Esophagus mucosa (tissue), 1 donor: ENCODE results near the gene BCAR3. TPM values are rescaled to one million over a fixed set of nuclear protein-coding genes. Genes with fewer than 3 reads are reported as not detected.
"Not testable (repeated sequence)": the region's sequence is repeated elsewhere in the genome, so short reads cannot be mapped to it uniquely, and the experiment has no call there.

Experiments
- ATAC-seq: fragments of 200-7000 bp; cut with Tn5 transposase; one replicate; pipeline ENCODE4 v1.9.1; 2020
- total RNA-seq: library from RNA; stranded (reverse); gene quantifications from one replicate; pipeline ENCODE4 v1.2.4, GENCODE V29; 2023
- donor health status: DM: yes; HTN: yes; CAD: no.

Gene BCAR3
- total RNA-seq, 1 donor from 2014 or later, result 5.7 TPM

DNA sequence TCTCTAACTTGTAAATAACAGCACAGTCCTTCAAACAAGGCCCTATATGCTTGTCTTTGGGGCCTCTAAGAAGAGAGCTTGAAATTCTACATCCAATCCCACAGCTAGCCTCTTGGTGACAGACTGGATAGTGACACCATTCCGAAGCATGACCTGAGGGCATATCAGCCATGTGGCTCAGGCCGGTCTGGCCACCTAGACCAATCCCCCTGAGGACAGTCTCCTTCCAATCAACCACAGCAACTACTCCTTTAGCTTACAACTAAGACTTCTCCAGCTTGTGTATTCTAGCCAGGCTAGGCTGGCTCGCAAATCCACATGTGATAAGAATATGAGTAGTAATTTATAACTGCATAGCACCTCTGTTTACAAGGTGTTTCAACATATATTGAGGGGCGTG lies 14.0 kb downstream of the BCAR3 start:
- no peak for ATAC-seq

DNA sequence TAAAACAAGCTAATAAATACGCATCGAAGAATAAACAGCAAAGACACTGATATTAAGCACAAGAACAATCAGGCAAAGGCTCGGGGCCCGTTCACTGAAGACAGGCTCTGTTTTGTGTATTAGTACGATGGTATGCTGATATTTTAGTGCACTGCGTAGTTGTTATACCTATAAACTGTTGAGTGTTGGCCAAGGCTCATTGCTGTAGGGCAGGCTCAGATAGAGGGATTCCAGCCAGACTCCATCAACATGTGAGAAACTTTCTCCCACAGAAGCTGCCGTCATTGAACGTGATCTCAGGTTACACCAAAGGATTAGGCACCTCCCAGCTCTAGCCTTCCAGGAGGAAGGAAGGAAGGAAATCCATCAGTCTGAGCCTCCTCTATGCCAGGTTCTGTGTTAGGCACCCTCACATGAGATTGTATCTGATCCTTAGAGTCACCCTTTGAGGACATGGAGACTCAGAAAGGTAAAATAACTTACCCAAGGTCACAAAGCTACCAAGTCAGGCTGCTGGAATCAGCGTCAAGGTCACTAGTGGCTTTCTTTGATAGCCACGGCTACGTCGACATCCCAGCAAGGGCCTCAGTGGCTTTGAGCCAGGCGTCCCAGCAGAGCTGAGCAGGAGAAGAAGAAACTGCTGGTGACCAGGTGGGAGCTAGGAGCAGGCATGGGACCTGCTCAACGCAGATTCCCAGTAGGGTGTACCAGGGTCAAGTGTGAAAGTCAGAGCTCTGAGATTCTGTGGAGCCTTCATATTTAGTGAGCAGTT lies 14.8 kb downstream of the BCAR3 start:
- peak; percentile 45 for ATAC-seq

DNA sequence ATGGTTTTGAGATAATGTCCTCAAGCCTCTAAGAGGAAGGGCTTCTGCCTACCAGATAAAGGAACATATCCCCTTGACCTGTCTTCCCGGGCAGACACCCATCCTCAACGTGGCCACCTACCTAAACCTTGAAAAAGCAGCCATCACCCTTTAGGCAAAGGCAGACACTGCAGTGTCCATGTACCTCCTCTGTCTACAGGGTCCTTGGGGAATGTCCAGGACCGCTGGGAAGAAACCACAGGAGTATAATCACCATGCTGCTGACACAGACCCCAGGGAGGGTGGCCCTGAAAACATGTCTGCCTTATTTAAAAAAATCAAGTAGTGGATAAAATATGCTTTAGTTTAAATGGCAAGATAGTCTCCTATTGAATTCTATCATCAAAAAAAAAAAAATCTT lies 16.6 kb downstream of the BCAR3 start:
- ATAC-seq, result no peak

DNA sequence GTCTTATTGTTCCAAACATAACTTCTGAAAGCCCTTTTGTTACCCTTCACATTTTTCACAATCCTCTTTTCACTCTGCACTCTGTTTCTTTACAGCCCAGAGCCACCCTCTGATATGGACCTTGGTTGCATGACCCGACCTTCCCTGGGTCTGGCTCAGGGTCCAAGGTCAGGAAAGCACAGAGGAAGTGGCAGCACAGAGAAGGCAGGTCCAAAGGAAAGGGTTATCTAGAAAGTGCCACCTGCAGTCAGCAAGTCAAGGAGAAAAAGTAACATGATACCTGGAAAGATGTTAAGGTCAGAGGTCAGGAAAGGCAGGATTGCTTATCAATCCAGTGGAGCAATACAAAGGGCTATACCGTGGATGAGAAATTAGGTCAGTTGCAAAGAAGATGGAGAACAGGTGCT lies 18.4 kb downstream of the BCAR3 start:
- no peak for ATAC-seq

DNA sequence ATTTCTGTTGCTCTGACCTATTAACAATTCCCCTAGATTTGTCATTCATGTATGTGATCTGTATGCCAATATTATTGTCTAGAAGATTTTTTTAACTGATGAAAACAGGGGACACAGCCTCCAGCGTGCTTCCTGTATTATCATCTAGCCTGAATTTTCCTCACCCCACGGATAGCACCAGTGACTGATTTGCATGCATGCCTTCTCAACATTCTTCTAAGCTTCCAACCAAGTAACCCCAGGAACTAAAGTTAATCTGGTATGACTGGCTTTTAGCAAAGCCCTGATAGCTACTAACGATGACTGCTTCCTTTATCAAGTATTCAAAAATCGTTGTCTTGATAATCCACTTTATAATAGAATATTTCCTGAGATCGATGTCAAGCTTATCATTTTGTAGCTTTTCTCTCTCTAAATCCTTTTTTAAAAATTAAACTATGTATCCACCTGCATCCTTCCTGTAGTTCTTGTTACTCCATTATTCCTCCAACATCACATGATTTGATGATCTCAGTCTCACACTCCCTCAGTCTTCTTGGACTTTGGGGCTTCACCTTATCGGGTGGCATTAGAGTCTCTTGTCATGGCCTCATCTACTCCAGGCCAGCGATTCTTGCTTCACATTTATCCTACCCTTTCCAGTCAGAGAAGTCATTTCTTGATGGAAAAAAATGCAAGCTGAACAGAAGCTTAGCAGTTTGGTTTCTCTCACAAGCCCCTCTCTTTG lies 19.0 kb downstream of the BCAR3 start:
- no peak for ATAC-seq

DNA sequence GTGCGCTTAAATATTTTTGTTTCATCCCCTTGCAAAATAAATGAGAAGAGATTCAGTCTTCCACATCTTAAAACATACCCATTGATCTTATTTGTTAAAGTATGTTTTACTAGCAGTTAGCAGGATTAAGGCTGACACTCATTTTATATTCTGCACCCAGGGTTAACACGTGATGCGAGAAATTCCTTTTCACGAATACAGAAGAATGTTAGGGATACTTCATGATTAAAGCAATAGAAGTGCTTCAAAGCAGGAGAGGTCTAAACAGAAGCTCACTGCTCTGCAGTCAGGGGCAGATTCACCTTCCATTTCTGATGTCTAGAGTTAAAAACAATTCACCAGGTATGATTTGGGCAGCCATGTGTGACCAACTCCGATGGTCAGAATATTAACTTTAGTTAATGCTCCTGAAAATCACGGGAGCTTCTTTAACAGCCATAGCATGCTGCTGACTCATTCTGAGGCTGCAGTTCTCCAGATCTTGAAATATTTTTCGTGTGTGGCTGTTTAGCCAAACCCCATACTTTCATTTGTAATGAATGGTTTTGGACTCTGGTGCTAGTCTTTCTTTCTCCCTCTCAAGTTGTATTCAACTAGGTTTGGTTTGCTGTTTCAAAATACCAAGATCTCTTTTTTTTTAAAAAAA lies 19.7 kb downstream of the BCAR3 start:
- ATAC-seq, result no peak

DNA sequence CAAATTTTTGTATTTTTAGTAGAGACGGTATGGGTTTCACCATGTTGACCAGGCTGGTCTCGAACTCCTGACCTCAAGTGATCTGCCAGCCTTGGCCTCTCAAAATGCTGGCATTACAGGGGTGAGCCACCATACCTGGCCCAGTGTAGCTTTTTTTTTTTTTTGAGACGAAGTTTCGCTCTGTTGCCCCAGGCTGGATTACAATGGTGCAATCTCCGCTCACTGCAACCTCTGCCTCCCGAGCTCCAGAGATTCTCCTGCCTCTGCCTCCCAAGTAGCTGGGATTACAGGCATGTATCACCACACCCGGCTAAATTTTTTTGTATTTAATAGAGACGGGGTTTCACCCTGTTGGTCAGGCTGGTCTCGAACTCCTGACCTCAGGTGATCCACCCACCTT lies 20.3 kb downstream of the BCAR3 start:
- ATAC-seq, result not testable (repeated sequence)

DNA sequence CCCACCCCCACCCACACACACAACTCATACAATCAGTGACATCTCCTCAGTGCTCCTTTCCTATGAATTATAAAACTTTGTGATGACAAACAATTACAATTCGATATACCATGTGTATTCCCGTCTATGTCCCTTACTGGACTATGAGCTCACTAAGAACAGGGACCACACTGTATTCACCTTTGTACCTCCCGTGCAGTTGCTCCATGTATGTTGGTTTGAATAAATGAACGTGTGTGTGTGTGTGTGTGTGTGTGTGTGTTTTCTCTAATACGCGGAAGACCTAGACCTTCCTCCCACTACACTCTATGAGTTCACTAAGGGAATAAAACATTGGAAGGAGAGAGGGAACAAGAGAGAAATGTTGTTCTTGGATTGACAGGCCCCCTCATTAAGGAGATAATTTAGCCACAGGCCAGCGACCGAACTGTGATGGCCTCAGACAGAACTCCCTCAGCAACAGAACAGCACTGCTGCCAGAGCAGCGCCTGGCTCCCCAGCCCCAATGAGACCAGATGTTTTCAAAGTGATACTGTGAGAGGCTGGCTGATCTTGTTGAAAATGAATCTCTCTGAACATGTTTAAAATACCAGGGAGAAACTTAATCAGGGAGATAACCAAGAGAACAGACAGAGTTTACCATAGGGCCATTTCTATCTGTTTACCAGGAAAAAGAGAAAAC lies 21.7 kb downstream of the BCAR3 start:
- ATAC-seq, result no peak

DNA sequence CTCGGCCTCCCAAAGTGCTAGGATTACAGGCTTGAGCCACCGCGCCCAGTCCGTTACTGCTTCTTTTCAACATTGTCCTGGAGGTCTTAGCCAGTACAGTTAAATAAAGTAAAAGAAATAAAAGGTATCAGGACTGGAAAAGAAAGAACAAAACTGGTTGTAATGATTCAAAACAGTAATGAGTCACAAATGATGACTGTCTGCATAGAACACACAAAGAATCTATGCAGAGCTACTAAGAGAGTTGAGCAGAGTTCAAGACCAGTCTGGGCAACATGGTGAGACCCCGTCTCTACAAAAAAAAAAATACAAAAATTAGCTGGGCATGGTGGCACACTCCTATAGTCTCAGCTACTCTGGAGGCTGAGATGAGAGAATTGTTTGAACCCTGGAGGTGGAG lies 23.4 kb downstream of the BCAR3 start:
- ATAC-seq, result no peak

DNA sequence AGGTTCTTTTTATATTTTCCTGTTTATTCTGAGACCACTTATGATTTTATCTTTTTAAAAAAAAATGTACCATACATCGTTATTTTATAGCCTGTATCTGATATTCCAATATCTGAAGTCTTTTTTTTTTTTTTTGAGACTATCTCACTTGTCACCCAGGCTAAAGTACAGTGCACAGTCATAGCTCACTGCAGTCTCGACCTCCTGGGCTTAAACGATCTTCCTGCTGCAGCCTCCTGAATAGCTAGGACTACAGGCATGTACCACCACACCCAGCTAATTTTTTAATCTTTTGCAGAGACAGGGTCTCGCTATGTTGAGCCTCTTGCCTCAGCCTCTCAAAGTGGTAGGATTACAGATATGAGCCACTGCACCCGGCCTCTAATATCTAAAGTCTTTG lies 25.1 kb downstream of the BCAR3 start:
- ATAC-seq, result no peak

DNA sequence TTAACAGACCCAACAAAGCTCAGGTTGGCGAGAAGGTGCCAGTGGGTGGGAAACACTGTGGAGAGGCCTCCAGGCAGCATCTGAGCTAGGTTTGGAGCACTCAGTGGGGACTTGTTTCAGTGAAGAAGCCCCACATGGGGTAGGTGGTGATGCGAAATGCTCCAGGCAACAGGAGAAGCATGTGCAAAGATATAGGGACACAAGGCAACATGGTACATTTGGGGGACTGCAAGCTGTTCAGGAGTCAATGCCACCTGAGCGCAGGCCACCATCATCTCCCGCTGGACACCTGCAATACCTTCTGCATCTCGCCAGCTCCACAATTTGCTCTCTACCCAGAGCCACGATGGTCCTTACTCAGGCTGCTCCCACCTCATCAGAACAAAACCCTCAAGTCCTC lies 28.0 kb downstream of the BCAR3 start:
- no peak for ATAC-seq

DNA sequence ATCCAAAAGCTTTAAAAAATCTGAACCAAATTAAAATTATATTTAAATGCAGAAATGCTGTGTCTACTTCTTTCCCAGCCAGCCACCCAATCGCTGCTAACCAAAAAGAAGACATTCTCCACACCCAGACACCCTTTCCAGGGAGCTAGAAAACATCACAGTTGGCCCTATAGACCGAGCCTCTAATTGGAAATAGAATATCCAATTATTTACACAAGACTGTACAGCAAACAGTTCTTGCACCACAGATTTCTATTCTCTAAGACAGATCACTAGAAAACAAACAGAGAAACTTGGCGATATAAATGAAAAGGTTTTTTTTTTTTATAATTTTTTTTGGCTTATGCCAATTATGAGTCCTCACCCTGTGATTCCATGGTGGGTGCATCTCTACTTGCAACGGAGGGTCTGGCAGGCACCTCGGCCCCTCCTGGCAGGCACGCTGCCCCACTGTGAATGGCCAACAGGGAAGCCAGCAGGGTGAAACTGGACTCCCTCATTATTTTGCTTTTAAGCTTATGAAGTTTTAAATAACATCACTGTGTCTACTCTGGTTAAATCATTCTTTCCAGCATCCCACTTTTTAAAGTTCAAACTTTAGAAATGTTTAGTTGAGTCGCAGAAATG lies 29.2 kb downstream of the BCAR3 start:
- no peak for ATAC-seq

DNA sequence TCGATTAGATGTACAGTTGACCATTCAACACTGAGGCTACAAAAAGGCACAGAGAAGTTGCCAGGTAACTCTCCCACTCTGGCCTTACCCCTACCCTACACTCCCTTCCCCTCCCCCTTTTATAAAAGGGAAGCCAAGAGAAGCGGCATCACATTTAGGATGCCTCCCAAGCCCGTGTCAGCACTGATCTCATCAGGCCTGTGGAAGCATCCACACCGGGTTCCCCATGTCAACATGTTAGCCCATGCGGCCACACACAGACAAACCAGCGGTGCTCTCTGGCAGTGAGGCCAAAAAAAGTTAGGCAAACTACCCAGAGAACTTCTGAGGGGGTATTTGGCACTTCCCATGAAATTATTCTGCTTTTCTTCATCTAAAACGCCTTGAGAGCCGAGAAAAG lies 29.9 kb downstream of the BCAR3 start:
- ATAC-seq, result no peak

DNA sequence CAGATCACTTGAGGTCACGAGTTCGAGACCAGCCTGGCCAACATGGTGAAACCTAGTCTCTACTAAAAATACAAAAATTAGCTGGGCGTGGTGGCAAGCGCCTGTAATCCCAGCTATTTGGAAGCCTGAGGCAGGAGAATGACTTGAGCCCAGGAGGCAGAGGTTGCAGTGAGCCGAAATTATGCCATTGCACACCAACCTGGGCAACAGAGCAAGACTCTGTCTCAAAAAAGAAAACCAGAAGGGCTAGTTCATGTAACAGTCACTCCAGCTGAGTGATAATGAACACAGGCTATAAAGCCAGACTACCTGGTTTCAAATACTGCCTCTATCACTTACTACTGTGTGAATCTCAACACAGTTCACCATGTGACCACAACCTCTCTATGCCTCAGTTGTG lies 31.5 kb downstream of the BCAR3 start:
- not testable (repeated sequence) for ATAC-seq

DNA sequence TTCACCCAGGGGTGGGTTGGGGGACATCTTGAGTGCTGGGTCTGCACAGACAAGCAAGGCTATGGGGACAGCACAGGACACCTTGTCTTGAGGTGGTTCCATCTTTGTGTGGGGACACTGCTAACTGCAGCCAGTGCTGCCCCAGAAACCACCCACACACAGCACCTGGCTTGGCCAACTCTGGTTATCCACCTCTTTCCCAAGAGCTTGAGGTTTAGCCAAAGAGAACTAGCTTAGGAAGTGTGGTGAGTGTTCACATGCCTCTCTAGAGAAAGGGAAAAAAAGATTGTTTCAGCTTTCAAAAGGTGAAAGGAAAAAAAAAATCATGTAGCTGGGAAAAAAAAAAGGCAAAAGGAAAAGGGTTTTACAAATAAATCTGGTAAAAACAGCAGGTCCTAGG lies 32.4 kb downstream of the BCAR3 start:
- ATAC-seq, result no peak

DNA sequence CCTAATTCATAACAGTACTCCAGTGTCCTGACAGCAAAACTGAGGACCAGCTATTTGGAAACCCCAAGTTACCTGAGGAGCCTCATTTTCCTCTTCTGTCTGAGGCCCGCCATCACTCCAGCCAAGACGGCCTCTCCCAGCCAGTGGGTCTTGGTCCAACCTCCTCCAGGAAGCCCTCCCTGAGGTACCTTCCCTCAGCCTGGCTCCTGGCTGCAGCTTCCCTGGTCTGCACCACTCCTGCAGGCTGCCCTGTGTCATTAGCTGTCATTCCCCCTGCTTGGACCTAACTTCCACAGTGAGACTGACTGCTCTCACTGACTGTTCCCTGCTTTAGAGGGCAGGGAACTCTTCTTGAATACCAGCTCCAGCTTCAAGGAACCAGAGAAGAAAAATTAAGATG lies 33.0 kb downstream of the BCAR3 start:
- ATAC-seq, result no peak

DNA sequence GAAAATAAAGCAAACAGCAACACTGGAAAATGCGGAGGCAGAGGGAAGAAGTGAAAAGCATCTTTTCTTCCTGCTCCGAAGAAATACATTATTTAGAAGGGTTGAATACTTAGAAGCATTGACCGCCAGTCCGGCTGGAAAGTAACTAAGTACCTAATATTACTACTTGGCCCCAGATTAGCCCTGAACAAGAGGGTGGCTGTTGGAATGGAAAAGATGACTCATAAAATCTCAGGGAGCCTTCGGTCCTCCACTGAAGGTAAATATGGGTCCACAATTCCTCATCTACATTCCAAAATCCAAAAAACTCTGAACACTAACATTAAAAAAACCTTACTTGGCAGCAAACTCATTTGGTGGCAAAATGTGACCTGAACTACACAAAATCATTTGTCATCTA lies 40.1 kb downstream of the BCAR3 start:
- no peak for ATAC-seq

DNA sequence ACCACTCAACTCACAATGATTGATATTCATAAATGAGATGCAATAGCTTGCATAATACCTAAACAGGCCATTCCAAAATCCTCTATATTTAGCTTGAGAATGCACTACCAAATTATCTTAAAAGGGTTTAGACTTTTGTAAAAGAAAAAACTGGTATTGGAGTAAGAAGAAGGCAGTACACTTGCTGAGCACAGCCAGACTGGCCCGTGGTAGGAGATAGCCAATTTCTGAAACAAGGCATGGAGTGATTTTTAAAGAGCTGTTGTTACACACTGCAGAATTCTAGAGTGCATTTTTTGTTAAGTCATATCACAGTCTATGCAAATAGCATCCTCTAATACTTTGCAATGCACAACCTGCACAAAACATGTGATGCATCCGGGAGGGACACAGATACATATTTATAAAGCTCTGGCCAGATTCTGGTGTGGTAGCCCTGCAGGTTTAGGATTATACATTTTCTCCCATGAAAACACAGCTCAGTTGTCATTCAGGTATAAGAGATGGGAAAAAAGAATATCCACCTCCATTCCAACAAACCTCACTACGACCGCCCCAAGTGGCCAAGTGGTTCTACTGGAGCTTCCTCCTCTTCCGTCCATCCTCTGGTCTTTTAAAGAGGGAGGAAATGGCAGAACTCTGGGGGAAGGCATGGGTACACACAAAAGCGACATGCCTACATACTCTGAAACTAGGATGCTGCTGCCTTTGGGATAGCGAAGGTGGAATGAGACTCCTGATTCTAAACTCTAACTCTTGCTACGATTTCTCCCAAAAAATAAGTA lies 40.8 kb downstream of the BCAR3 start:
- no peak for ATAC-seq

DNA sequence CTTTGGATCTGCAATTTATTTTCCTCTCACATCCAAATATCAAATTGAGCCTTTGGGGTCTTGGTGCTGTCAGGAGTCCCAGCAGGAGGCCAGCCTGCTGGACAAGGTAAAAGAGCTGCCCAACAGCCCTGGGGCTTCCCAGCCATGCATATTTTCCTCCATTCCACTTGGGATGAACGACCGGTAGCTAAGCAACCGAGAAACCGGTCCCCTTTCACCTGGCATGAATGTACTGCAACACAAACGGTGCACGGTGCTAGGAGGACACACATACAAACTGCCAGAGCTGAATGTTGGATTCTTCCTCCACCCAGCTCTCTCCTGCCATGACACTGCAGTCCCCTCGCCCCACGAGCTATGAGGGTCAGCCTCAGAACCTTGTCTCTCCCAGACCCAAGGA lies 42.7 kb downstream of the BCAR3 start:
- no peak for ATAC-seq

DNA sequence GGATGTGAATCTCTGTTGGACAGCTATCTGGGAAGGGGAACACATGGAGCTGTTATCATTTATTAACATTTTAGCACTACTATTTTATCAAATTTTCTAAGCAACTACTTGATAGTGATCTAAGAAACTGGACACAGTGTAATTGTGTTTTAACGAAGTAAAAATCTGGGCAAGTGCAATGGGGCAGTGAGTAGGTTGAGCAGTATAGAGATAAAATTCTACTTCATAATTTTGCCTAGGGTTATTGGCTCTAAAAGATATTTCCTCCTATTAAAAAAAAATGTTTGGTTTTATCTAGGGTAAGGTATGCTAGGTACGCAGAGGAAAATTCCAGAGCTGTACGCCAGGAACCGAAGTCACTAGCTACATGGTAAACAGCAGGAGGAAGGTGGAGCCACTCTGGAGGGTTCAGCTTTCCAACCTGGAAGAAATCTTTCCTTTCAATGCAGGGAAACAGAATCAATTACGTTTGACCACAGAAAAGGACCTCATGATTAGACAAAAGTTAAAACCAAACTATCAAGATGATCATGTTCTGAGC lies 43.3 kb downstream of the BCAR3 start:
- no peak for ATAC-seq

DNA sequence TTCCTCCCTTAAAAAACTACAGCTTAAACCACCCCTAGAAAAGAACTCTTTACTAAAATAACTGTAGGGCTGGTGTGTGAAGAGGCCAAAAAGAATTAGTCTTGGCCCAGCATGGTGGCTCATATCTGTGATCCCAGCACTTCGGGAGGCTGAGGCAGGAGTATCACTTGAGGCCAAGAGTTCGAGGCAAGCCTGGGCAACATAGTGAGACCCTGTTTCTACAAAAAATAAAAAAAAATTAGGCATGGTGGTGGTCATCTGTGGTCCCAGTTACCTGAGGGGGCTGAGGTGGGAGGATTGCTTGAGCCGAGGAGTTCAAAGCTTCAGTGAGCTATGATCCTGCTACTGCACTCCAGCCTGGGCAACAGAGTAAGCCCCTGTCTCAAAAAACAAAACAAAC lies 44.9 kb downstream of the BCAR3 start:
- no peak for ATAC-seq
